ENCODE results near the gene CFAP52. TPM values are rescaled to one million over a fixed set of nuclear protein-coding genes. Genes with fewer than 3 reads are reported as not detected.

The CFAP52 gene
- total RNA-seq, 1 experiment from 2014 or later = 0.47 TPM

DNA sequence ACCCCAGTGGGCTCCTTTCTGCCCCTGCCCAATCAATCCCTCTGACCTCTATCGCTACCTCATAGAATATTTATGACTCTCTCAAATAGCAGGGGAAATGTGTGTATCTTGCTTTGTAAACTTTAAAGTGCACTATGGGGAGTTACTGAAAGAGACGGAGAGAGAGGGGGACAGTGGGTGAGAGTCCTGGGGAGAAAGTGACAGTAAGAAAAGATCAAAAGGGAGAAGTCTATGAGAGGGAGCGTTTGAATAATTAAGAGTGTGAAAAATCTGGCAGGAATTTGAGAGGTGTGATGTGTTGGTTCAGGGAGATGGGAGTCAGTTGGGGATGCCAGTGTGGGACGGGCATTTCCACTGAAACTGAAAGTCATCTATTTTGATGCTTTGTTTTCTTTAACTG, 101.5 kb downstream of the CFAP52 start:
- Histone ChIP-seq H3K4me3 (ENCODE audit: low read length) (no peak overlapping the region), H3K27ac (ENCODE audit: low read length) (peak overlapping the region; percentile 94), H3K79me2 (ENCODE audit: low read length) (no peaks in the 10 kb centered on the region), H3K4me1 (ENCODE audit: insufficient read depth, low read length) (peaks cover 19% of the 10 kb centered on the region), H3K27me3 (ENCODE audit: low read length) (no peaks in the 10 kb centered on the region), H3K9me3 (ENCODE audit: low read length) (0 out of 2 replicates have a peak, but pooled peaks cover 7% of the 10 kb centered on the region), H3K36me3 (ENCODE audit: low read depth, low read length) (peaks cover 17% of the 10 kb centered on the region), H2AFZ (ENCODE audit: low read length) (0 out of 2 replicates have a peak overlapping the region, but pooled peaks have one; percentile 18), H4K20me1 (ENCODE audit: low read length) (no peaks in the 10 kb centered on the region), H3K9me2 (replicated peaks; ENCODE audit: low read length) (no peaks in the 10 kb centered on the region), H3F3A (ENCODE audit: low read length, unreplicated experiment) (peaks cover 6% of the 10 kb centered on the region), H3K9ac (ENCODE audit: low read length) (peak overlapping the region; percentile 68), H3K4me2 (ENCODE audit: low read length) (peak overlapping the region; percentile 79)
- TF ChIP-seq EZH2 (IDR thresholded peaks at IDR 0.05; ENCODE audit: low read length, unreplicated experiment) = no peak
- TF ChIP-seq CTCF (conservative IDR thresholded peaks at IDR 0.05; ENCODE audit: low read depth, low read length) = no peak
- TF ChIP-seq EZH2phosphoT487 (IDR thresholded peaks at IDR 0.05; ENCODE audit: borderline replicate concordance, low read length) = no peak
- no TSS peak for BruUV-seq (replicated peaks)
- DNase-seq = no peak
- no peak for ATAC-seq
- CTCF ChIA-PET = no interaction called here
- intact Hi-C loops (cut with micrococcal nuclease) = loop anchor here (1.0 to 2.0 kb wide), 2 partner anchors 30 to 33 kb away; partner anchors contain the start of gene USP43
- POLR2A ChIA-PET (ENCODE audit: unreplicated experiment) = no interaction called here

DNA sequence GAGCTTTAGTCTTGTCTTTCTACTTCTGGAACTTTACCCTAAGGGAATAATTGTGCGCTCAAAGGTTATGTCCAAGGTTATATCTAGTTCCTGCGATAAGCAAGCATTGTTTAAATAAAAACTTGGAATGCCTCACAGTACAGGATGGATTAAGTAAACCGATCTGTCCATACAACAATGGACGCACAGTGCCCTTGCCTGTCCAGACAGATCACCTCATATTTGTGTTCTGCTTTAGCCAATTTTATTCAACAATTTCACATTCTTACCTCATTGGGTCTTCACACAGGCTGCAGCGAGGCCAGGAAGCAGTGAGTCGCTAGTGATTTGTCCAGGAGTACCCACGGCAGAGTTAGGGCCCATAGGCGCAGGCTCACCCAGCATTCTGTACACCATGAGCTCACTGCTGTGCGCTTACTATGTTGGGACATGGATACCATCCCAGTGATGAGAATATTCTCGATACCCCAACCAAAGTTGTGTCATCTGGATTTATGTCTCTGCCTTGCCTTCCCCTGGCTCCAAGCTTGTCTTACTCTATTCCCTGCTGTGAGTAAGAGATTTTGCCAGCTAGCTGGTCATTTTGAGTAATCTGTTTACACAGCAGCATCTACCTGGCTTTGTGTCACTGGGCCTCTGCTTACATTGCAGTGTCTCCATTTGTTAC, 108.6 kb downstream of the CFAP52 start:
- Histone ChIP-seq H3K4me1 (ENCODE audit: insufficient read depth, low read length) (peaks cover 14% of the 10 kb centered on the region; the same call in 1 of the 2 replicates), H3F3A (ENCODE audit: low read length, unreplicated experiment) (no peaks in the 10 kb centered on the region), H3K9me3 (ENCODE audit: low read length) (0 out of 2 replicates have a peak, but pooled peaks cover 4% of the 10 kb centered on the region), H3K79me2 (ENCODE audit: low read length) (no peaks in the 10 kb centered on the region), H3K4me3 (ENCODE audit: low read length) (no peak overlapping the region), H3K36me3 (ENCODE audit: low read depth, low read length) (peaks cover 15% of the 10 kb centered on the region), H3K9me2 (replicated peaks; ENCODE audit: low read length) (no peaks in the 10 kb centered on the region), H4K20me1 (ENCODE audit: low read length) (no peaks in the 10 kb centered on the region), H3K9ac (ENCODE audit: low read length) (no peak overlapping the region), H3K27me3 (ENCODE audit: low read length) (no peaks in the 10 kb centered on the region), H3K4me2 (ENCODE audit: low read length) (peak overlapping the region; percentile 33), H2AFZ (ENCODE audit: low read length) (0 out of 2 replicates have a peak overlapping the region, but pooled peaks have one; percentile 5), H3K27ac (ENCODE audit: low read length) (peak overlapping the region; percentile 59)
- ATAC-seq (peak; percentile 97), DNase-seq (peak; percentile 69)
- CTCF ChIA-PET = no interaction called here
- TF ChIP-seq EZH2 (IDR thresholded peaks at IDR 0.05; ENCODE audit: low read length, unreplicated experiment) = no peak
- TF ChIP-seq EZH2phosphoT487 (IDR thresholded peaks at IDR 0.05; ENCODE audit: borderline replicate concordance, low read length) = no peak
- TF ChIP-seq CTCF (conservative IDR thresholded peaks at IDR 0.05; ENCODE audit: low read depth, low read length) = no peak
- POLR2A ChIA-PET (ENCODE audit: unreplicated experiment) = no interaction called here
- intact Hi-C loops (cut with micrococcal nuclease) = no loop called here
- BruUV-seq (replicated peaks) = no TSS peak

Other genes starting within 250 kb of the CFAP52 start
- gene STX8, start 822 bp upstream of the CFAP52 start, total RNA-seq (2014; rRNA removed) = 33.6 and 57.4 TPM in 2 replicates
- gene USP43, start 68.9 kb downstream of the CFAP52 start, total RNA-seq (2014; rRNA removed) = 8.1 and 10.0 TPM in 2 replicates
- not detected in 2 replicates for gene DHRS7C, start 214.9 kb downstream of the CFAP52 start, total RNA-seq (2014; rRNA removed)
- gene GSG1L2, start 245.4 kb downstream of the CFAP52 start, total RNA-seq (2014; rRNA removed) = not detected in 2 replicates
- 0.06 and 0.22 TPM in 2 replicates for gene GLP2R, start 249.3 kb downstream of the CFAP52 start, total RNA-seq (2014; rRNA removed)